ENCODE results near the gene MMP17. TPM values are rescaled to one million over a fixed set of nuclear protein-coding genes. Genes with fewer than 3 reads are reported as not detected.

MMP17 gene
- total RNA-seq (2022; extraction: Qiagen RNA extraction) = 10.2 to 16.9 TPM (median 12.1 TPM) in 5 replicates

GRCh38 chr12:131827961-131828534 lies at the start of gene MMP17:
TSS of gene MMP17 (plus strand) at chr12:131828393. CDS start at chr12:131828495, 102 bp downstream.

GRCh38 chr12:131894313-131894860 lies 66.2 kb downstream of the MMP17 start, which contains the start of gene ULK1:
TSS of gene ULK1 (plus strand) at chr12:131894622. CDS start at chr12:131895002, 380 bp downstream.

Other genes starting within 250 kb of the MMP17 start
- gene SFSWAP, start 117.3 kb upstream of the MMP17 start, total RNA-seq (2022; extraction: Qiagen RNA extraction) = 23.6 to 30.2 TPM (median 27.9 TPM) in 5 replicates
- gene ULK1, start 66.2 kb downstream of the MMP17 start, total RNA-seq (2022; extraction: Qiagen RNA extraction) = 23.6 to 46.3 TPM (median 41.0 TPM) in 5 replicates
- 54.9 to 86.0 TPM (median 81.7 TPM) in 5 replicates for gene PUS1, start 100.9 kb downstream of the MMP17 start, total RNA-seq (2022; extraction: Qiagen RNA extraction)
- gene EP400, start 121.5 kb downstream of the MMP17 start, total RNA-seq (2022; extraction: Qiagen RNA extraction) = 22.7 to 26.0 TPM (median 25.4 TPM) in 5 replicates